GM19099 (cell line): ENCODE results near the gene MED28.

Experiments
- POLR2A ChIP-seq: IDR thresholded peaks from 3 replicates; pipeline ENCODE4 v1.6.1; 2011; ENCODE audit warnings: low read depth; ENCODE audit not compliant: insufficient read length; ENCODE audit errors: extremely low read depth

Gene MED28

GRCh38 chr4:17680559-17681280 lies 66.3 kb downstream of the MED28 start:
- no peak for TF ChIP-seq POLR2A

DNA sequence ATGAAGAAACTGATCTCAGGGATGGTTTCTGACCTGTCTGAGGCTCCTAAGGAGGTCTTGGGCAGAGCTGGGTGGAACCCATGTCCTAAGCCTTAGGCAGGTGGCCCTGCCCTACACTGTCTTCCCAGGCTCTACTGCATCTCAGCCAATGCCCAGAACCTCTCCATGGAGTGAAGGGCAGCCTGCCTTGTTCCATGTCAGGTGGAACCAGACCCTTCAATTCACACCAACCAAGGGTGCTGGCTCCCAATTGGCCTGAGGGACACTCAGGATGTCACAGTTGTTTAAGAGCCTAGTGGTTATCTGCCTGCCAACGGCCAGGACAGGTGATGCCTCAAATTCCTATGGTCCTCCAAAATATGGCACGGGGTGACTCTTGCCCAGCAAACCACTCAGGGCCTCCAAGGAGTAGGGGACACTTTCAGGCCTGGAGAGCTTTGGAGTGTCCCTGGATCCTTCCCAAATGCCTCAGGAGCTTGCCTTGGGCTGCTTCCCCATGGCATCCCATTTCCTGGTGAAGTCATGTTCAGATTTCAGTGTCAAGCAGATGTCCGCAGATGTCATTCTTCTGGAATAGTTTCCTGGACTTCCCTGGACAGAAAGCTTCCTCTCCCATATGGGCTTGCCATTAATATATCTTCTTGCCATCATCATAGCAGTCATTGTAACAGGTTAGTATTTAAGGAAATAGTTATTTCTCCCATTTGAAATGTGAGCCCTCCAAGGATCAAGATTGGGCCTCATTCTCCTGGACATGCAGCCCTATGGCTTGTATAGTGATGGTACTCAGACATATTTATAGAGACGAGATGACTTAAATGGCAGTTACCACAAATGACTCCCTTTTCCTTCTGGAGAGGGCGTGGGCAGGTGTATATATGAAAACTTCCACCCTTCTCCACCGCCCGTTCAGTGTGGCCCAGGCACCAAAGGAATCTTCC lies 67.1 kb downstream of the MED28 start:
- no peak for TF ChIP-seq POLR2A

GRCh38 chr4:17682222-17682566 lies 67.8 kb downstream of the MED28 start:
- TF ChIP-seq POLR2A = no peak
